SKM-1 treated with dmso at 0.1 percent for 144 hours (cell line): ENCODE results near the gene PKD2.
A peak's percentile ranks its signal among the peaks of the same experiment; 100 is the strongest.
"Not testable (repeated sequence)": the region's sequence is repeated elsewhere in the genome, so short reads cannot be mapped to it uniquely, and the experiment has no call there.

Source experiments
- DNase-seq: peaks from one replicate; lab custom pipeline; 2025; ENCODE audit not compliant: unreplicated experiment; lab: John Stamatoyannopoulos, UW

Gene PKD2

DNA sequence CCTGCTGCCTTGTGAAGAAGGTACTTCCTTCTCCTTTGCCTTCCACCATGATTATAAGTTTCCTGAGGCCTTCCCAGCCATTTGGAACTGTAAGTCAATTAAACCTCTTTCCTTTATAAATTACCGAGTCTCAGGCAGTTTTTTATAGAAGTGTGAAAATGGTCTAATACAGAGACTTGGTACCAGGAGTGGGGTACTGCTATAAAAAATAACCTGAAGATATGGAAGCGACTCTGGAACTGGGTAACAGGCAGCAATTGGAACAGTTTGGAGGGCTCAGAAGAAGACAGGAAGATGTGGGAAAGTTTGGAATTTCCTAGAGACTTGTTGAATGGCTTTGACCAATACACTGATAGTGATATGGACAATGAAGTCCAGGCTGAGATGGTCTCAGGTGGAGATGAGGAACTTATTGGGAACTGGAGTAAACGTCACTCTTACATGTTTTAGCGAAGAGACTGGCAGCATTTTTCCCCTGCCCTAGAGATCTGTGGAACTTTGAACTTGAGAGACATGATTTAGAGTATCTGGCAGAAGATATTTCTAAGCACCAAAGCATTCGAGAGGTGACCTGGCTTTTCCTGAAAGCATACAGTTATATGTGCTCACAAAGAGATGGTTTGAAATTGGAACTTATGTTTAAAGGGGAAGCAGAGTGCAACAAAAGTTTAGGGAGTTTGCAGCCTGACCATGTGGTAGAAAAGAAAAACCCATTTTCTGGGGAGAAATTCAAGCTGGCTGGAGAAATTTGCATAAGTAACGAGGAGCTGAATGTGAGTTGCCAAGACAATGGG lies 18.6 kb downstream of the PKD2 start:
- DNase-seq: not testable (repeated sequence)

- DNase-seq: no peak
Observed at GRCh38 chr4:88027611-88028608, 20.5 kb downstream of the PKD2 start.

- no peak for DNase-seq
Observed at GRCh38 chr4:88028946-88029345, 21.5 kb downstream of the PKD2 start.

- no peak for DNase-seq
Observed at GRCh38 chr4:88029556-88029955, 22.1 kb downstream of the PKD2 start.

- DNase-seq: no peak
Observed at GRCh38 chr4:88030565-88031310, 23.3 kb downstream of the PKD2 start.

GRCh38 chr4:88033309-88033708 lies 25.9 kb downstream of the PKD2 start:
- DNase-seq: peak; percentile 35

GRCh38 chr4:88035292-88035691 lies 27.9 kb downstream of the PKD2 start:
- DNase-seq: no peak

- DNase-seq: no peak
Observed at GRCh38 chr4:88037447-88037846, 30.0 kb downstream of the PKD2 start.

DNA sequence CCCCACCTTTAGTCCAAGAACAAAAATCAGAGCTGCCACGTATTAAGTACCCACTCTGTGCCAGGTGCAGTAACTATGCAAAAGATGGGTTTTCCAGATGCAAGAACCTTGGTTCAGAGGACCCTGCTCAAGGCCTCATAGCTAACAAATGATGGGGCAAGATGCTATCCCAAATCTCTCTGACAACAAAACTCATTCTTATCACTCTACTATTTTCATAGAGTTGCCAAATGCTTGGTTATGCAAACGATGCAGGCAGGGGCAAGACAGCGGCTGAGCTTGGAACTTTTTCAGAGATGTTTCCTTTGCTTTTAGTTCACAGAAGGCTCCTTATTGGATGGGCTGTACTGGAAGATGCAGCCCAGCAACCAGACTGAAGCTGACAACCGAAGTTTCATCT lies 30.5 kb downstream of the PKD2 start:
- no peak for DNase-seq

DNA sequence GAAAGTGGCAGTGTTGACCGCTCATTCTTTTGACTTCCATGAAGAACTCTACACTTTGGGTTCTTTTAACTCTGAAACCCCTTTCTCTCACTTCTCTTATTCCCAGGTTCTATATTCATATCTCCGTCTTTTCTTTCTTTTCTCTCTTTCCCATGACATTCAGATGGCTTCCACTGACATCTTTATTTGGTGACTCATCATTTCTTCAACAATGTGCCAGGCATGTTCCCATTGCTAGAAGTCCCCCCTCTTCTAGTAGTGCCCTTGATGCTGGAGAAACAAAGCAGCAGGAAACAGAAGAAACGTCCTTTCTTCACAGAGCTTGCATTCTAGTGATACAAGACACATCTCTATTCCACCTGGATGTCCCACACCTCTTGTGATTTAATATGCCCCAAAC lies 33.3 kb downstream of the PKD2 start:
- DNase-seq: no peak

- no peak for DNase-seq
Observed at GRCh38 chr4:88041626-88042025, 34.2 kb downstream of the PKD2 start.

DNA sequence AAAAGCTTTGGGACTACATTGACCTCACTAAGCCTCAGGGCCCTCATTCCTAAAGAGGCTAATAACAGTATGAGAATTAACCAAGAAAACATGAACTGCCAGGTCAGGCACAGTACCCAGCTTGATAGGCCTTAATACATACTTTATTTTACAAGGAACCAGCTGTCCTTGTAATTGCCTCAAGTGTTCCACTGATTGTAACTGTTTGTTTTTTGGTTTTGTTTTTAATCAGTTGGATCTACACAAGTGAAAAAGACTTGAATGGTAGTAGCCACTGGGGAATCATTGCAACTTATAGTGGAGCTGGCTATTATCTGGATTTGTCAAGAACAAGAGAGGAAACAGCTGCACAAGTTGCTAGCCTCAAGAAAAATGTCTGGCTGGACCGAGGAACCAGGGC lies 35.6 kb downstream of the PKD2 start:
- DNase-seq: no peak

DNA sequence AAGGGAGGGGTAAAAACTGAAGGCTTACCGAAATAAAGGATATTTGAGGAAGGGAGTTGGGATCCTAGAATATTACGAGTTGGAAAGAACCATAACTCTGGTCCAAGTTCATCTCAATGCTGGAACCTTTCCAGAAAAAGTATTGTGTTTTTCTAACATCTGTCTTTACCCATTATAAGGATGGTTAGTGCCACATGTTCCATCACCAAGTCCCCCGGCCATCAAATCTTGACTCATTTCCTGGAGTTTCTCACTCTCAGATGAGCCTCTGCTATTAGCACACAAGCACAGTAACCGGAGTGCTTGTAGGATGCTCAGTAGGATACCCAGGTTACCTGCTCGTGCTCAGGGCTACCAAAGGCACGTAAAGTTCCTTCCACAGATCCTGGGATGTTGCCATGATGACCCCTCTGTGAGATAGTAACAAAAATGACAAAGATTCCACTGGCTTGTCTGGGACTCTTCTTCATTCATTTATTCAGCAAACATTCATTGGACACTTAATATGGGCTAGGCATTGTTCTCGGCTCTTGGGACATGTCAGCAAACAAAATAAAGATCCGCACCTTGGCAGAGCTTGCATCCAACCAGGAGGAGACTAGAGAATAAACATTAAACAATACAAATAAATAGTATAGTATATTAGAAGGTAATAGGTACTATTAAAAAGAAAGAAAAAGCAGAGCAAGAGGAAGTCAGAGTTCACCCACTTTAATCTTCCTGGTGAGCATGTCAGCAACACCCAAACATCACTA lies 36.3 kb downstream of the PKD2 start:
- no peak for DNase-seq

GRCh38 chr4:88045021-88045420 lies 37.6 kb downstream of the PKD2 start:
- peak; percentile 14 for DNase-seq

DNA sequence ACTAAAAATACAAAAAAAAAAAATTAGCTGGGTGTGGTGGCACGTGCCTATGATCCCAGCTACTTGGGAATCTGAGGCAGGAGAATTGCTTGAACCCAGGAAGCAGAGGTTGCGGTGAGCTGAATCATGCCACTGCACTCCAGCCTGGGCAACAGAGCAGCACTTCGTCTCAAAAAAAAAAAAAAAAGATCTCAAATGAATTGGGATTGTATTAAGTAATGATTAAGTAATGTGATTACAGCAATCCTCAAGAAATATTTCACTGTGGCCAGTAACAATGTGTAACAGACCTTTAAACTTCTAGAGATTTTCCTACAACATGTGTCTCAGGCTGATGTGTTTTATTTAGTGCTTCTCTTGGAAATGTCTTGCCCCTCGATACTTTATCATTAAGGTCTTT lies 46.8 kb downstream of the PKD2 start:
- no peak for DNase-seq

GRCh38 chr4:88054901-88055300 lies 47.5 kb downstream of the PKD2 start:
- DNase-seq: no peak

GRCh38 chr4:88058295-88058694 lies 50.9 kb downstream of the PKD2 start:
- no peak for DNase-seq

- DNase-seq: no peak
Observed at GRCh38 chr4:88059766-88060165, 52.3 kb downstream of the PKD2 start.

DNA sequence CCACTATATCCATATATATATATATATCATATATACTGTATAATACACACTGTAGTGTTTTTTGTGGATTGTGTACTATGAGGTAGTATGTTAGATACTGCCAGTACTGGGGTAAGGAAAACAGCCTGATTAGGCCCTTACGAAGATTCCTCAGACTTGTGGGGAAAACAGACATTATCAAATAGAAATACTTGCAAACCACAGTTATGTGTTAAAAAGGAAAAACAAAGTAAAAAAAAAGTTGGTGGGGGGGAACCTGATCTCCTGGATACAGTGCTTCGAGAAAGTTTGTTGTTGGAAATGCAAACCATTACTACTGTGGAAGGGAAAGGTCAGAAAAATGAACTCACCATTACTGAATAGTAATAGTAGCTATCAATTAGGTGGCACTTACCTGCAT lies 53.0 kb downstream of the PKD2 start:
- no peak for DNase-seq

GRCh38 chr4:88062311-88062710 lies 54.9 kb downstream of the PKD2 start:
- no peak for DNase-seq

DNA sequence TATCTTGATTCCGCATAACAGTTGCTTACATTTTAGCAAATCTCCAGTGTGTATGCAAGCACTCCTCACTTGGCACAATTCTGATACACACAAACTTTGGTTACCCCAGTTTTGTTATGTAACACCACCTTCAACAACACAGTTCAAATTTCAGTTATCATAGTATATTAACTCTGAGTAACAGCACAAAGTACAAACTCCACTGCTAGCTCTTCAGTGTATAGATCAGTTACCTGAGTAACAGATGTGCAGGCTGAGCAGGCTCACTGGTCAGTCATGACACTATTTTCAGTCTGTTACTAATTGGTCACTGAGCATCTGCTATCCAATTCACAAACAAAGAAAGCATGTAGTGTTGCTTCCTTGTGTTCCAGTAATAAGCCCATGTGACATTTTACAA lies 55.4 kb downstream of the PKD2 start:
- no peak for DNase-seq
